ENCODE measurements around the gene FASN. TPM values are rescaled to one million over a fixed set of nuclear protein-coding genes. Genes with fewer than 3 reads are reported as not detected.

Gene FASN
- total RNA-seq, 1 donor from 2014 or later: 90.9 TPM

- no peak overlapping the region for H3K4me3 ChIP-seq
- H3K4me1 ChIP-seq: peaks cover 18 to 19% of the 10 kb centered on the region in 2 donors
- TF ChIP-seq CTCF (IDR thresholded peaks at IDR 0.05): no peak
- H3K36me3 ChIP-seq: peaks cover 50 to 64% of the 10 kb centered on the region in 2 donors
- no peak for DNase-seq (ENCODE audit: low spot score in 2 of 2)
- H3K27ac ChIP-seq: no peak overlapping the region
- H3K9me3 ChIP-seq: no peaks in the 10 kb centered on the region
- no peaks in the 10 kb centered on the region for H3K27me3 ChIP-seq
- intact Hi-C loops (cut with DNase I): no loop called here
Observed at GRCh38 chr17:82054351-82055022, 43.5 kb downstream of the FASN start.

GRCh38 chr17:82053556-82054263 lies 44.3 kb downstream of the FASN start:
- Histone ChIP-seq H3K27ac (no peak overlapping the region), H3K27me3 (no peaks in the 10 kb centered on the region), H3K4me3 (no peak overlapping the region), H3K36me3 (peaks cover 52 to 64% of the 10 kb centered on the region in 2 donors), H3K4me1 (peaks cover 18 to 19% of the 10 kb centered on the region in 2 donors), H3K9me3 (no peaks in the 10 kb centered on the region)
- no peak for DNase-seq (ENCODE audit: low spot score in 2 of 2)
- intact Hi-C loops (cut with DNase I): no loop called here
- no peak for TF ChIP-seq CTCF (IDR thresholded peaks at IDR 0.05)

GRCh38 chr17:82053130-82053529 lies 44.9 kb downstream of the FASN start:
- Histone ChIP-seq H3K36me3 (peaks cover 53 to 64% of the 10 kb centered on the region in 2 donors), H3K4me3 (peak overlapping the region; percentile 83 to 94), H3K4me1 (peaks cover 18 to 19% of the 10 kb centered on the region in 2 donors), H3K9me3 (no peaks in the 10 kb centered on the region), H3K27ac (no peak overlapping the region), H3K27me3 (no peaks in the 10 kb centered on the region)
- no peak for DNase-seq (ENCODE audit: low spot score in 2 of 2)
- intact Hi-C loops (cut with DNase I): no loop called here
- TF ChIP-seq CTCF (IDR thresholded peaks at IDR 0.05): no peak

- Histone ChIP-seq H3K27ac (no peak overlapping the region), H3K4me3 (peak overlapping the region; percentile 83 to 94), H3K9me3 (no peaks in the 10 kb centered on the region), H3K36me3 (peaks cover 53 to 64% of the 10 kb centered on the region in 2 donors), H3K27me3 (no peaks in the 10 kb centered on the region), H3K4me1 (peaks cover 18 to 19% of the 10 kb centered on the region in 2 donors)
- intact Hi-C loops (cut with DNase I): no loop called here
- no peak for DNase-seq (ENCODE audit: low spot score in 2 of 2)
- TF ChIP-seq CTCF (IDR thresholded peaks at IDR 0.05): no peak
Observed at GRCh38 chr17:82052638-82053059, 45.4 kb downstream of the FASN start.

GRCh38 chr17:82051776-82052637 lies 46.0 kb downstream of the FASN start, which contains the start of the genes GPS1 and RFNG:
Gene GPS1 (plus strand): TSS chr17:82051898. CDS start chr17:82051932, 34 bp downstream.
Gene RFNG (minus strand): TSS chr17:82051811. CDS start chr17:82051766, 45 bp downstream.
- peaks cover 47 to 63% of the 10 kb centered on the region in 2 donors for H3K36me3 ChIP-seq
- intact Hi-C loops (cut with DNase I): loop anchor here (2.0 kb wide), 2 partner anchors 13 to 29 kb away; partner anchors contain the start of genes CENPX, DUS1L and LRRC45
- H3K9me3 ChIP-seq: no peaks in the 10 kb centered on the region
- peak within 1 kb of the TSS; percentile 11 to 14 for H3K27ac ChIP-seq
- H3K4me1 ChIP-seq: peaks cover 18 to 19% of the 10 kb centered on the region in 2 donors
- H3K4me3 ChIP-seq: peak within 1 kb of the TSS; percentile 83 to 94
- H3K27me3 ChIP-seq: no peaks in the 10 kb centered on the region
- no peak for TF ChIP-seq CTCF (IDR thresholded peaks at IDR 0.05)
- DNase-seq (ENCODE audit: low spot score in 2 of 2): peak in 1 of 2 donors; percentile 80

All from ascending aorta (tissue), 2 donors.